ENCODE results near the gene ZNF556. TPM values are rescaled to one million over a fixed set of nuclear protein-coding genes. Genes with fewer than 3 reads are reported as not detected.
"Not testable (repeated sequence)": the region's sequence is repeated elsewhere in the genome, so short reads cannot be mapped to it uniquely, and the experiment has no call there.

The ZNF556 gene
- total RNA-seq, 2 donors from 2014 or later = not detected

DNA sequence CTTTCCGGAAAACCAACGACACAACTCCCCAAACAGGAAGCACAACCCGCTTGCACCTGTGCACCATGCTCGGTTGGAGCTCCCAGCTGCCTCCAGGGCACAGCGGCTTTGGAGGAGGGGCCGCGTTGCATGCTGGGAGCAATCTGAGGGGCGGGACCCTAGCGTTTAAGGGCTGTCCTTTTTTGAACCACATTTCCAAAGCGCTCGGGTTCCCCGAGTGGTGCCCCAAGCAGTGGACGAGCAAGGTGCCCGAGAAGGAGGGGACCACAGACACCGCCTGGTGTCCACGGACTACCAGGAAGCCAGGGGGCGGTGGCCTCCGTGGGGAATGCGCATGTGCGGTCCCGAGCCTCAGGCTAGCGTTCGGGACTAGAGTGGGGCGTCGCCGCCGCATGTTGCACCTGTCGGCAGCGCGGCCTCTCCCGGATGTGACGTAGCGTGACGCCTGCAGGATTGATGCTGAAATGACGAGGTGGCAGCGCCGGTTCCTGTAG is 21.6 kb downstream of the ZNF556 start:
- peak in 1 of 3 donors; percentile 23 for TF ChIP-seq POLR2A (IDR thresholded peaks at IDR 0.05)
- TF ChIP-seq, protein P1, sequence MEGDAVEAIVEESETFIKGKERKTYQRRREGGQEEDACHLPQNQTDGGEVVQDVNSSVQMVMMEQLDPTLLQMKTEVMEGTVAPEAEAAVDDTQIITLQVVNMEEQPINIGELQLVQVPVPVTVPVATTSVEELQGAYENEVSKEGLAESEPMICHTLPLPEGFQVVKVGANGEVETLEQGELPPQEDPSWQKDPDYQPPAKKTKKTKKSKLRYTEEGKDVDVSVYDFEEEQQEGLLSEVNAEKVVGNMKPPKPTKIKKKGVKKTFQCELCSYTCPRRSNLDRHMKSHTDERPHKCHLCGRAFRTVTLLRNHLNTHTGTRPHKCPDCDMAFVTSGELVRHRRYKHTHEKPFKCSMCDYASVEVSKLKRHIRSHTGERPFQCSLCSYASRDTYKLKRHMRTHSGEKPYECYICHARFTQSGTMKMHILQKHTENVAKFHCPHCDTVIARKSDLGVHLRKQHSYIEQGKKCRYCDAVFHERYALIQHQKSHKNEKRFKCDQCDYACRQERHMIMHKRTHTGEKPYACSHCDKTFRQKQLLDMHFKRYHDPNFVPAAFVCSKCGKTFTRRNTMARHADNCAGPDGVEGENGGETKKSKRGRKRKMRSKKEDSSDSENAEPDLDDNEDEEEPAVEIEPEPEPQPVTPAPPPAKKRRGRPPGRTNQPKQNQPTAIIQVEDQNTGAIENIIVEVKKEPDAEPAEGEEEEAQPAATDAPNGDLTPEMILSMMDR (IDR thresholded peaks at IDR 0.05) = no peak
- ATAC-seq (no peak), DNase-seq (peak in 3 of 4 donors; percentile 34 to 51 (median 44))
- intact Hi-C loops (cut with DNase I) = loop anchor here (5.0 kb wide), 1 partner anchor 274 kb away; no protein-coding TSS in a partner anchor
- Histone ChIP-seq H3K9me3 (no peaks in the 10 kb centered on the region), H3K36me3 (replicated peaks in 1 of 2; ENCODE audit: insufficient read depth in 1 of 2, low read depth in 2 of 2) (no peaks in the 10 kb centered on the region), H3K4me1 (peaks cover 2% of the 10 kb centered on the region), H3K27ac (peak overlapping the region in 1 of 4 donors; percentile 60), H3K27me3 (no peaks in the 10 kb centered on the region), H3K4me3 (no peak overlapping the region)
- 57 to 58% methylated on average over 11 to 36 of the region's 37 CpGs for WGBS, 2 donors

- ATAC-seq = not testable (repeated sequence)
- 39 to 43% methylated on average over 8 of the region's 8 CpGs for WGBS, 2 donors
Observed at GRCh38 chr19:2890531-2890930, 23.4 kb downstream of the ZNF556 start.

DNA sequence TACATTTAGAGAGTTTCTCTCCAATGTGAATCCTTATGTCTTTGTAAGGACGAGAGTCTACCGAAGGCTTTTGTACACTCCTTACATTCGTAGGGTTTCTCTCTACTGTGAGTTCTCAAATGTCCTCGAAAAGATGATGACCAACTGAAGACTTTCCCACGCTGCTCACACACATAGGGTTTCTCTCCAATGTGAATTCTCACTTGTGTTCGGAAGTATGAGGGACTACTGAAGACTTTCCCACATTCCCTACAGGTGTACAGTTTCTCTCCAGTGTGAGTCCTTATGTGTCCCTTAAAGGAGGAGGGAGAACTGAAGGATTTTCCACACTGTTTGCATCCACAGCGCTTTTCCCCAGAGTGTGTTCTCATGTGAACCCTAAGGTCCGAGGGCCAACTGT is 29.6 kb downstream of the ZNF556 start:
- Histone ChIP-seq H3K9me3 (peaks cover 0 to 4% (median 0%) of the 10 kb centered on the region in 3 donors), H3K27me3 (no peaks in the 10 kb centered on the region), H3K27ac (no peak overlapping the region), H3K36me3 (replicated peaks in 1 of 2; ENCODE audit: insufficient read depth in 1 of 2, low read depth in 2 of 2) (no peaks in the 10 kb centered on the region), H3K4me1 (peaks cover 14% of the 10 kb centered on the region), H3K4me3 (no peak overlapping the region)
- ATAC-seq (no peak), DNase-seq (no peak)
- no peak for TF ChIP-seq POLR2A (IDR thresholded peaks at IDR 0.05)
- TF ChIP-seq, protein P1 (IDR thresholded peaks at IDR 0.05) = no peak
- intact Hi-C loops (cut with DNase I) = loop anchor here (5.0 kb wide), 1 partner anchor 51 kb away; no protein-coding TSS in a partner anchor
- 68 to 71% methylated on average over 8 of the region's 8 CpGs for WGBS, 2 donors

More at GRCh38 chr19:2890531-2890930, 23.4 kb downstream of the ZNF556 start:
- DNase-seq; H3K4me1 ChIP-seq; H3K9me3 ChIP-seq; H3K4me3 ChIP-seq; H3K27ac ChIP-seq; H3K36me3 ChIP-seq (replicated peaks in 1 of 2; ENCODE audit: insufficient read depth in 1 of 2, low read depth in 2 of 2); H3K27me3 ChIP-seq; intact Hi-C loops (cut with DNase I): not testable (repeated sequence)

- no peaks in the 10 kb centered on the region for H3K27me3 ChIP-seq
- intact Hi-C loops (cut with DNase I) = no loop called here
- 0% methylated on average over 13 to 91 of the region's 100 CpGs for WGBS, 2 donors
- H3K4me3 ChIP-seq = peak within 1 kb of the TSS; percentile 31 to 49
- peak; percentile 100 for DNase-seq
- H3K4me1 ChIP-seq = peaks cover 8% of the 10 kb centered on the region
- H3K27ac ChIP-seq = peak within 1 kb of the TSS; percentile 65 to 92 (median 86)
- H3K9me3 ChIP-seq = peaks cover 0 to 4% (median 0%) of the 10 kb centered on the region in 3 donors
- no peaks in the 10 kb centered on the region for H3K36me3 ChIP-seq (replicated peaks in 1 of 2; ENCODE audit: insufficient read depth in 1 of 2, low read depth in 2 of 2)
- TF ChIP-seq, protein P1 (IDR thresholded peaks at IDR 0.05) = no peak
- peak; percentile 43 to 74 (median 74) for TF ChIP-seq POLR2A (IDR thresholded peaks at IDR 0.05)
- peak; percentile 98 for ATAC-seq
Observed at GRCh38 chr19:2900296-2901252, 33.4 kb downstream of the ZNF556 start, which contains the start of gene ZNF57. Gene ZNF57, plus strand, starts transcription at chr19:2900928. Its CDS starts 118 bp downstream, at chr19:2901046.

DNA sequence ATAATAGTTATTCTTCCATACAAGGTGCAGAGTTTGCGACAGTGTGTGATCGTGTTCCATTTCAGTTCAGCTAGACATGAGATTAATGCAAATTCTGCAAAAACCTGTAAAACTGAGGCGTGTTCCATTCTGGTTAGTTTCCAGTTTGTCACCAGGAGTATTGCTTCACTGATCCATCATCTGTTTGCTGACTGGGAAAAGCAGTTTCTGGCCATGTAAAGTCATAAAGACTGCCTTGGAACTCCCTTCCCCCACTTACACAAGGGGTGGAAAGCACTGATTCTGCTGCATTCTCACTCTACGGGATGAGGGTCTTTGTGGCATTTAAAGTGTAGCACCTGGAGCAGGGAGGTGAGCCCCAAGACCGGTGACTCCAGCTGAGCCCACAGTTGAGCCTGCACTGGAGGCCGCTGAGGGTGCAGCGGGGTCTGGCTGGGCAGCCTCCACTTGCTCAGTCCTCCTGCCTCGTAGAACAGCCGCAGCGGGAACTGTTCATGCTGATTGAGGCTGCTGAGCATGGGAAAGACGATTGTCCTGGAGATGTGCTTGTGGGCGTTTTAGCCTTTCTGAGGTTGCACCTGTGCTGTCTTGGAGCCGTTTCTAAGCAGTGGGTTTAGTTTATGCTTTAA is 35.6 kb downstream of the ZNF556 start:
- H3K4me1 ChIP-seq = peaks cover 8% of the 10 kb centered on the region
- H3K9me3 ChIP-seq = no peaks in the 10 kb centered on the region
- no peak overlapping the region for H3K27ac ChIP-seq
- DNase-seq = no peak
- no peaks in the 10 kb centered on the region for H3K27me3 ChIP-seq
- WGBS, 2 donors = 82 to 83% methylated on average over 7 to 12 of the region's 13 CpGs
- ATAC-seq = no peak
- H3K36me3 ChIP-seq (replicated peaks in 1 of 2; ENCODE audit: insufficient read depth in 1 of 2, low read depth in 2 of 2) = no peaks in the 10 kb centered on the region
- H3K4me3 ChIP-seq = no peak overlapping the region
- intact Hi-C loops (cut with DNase I) = no loop called here
- no peak for TF ChIP-seq POLR2A (IDR thresholded peaks at IDR 0.05)
- TF ChIP-seq, protein P1 (IDR thresholded peaks at IDR 0.05) = no peak

DNA sequence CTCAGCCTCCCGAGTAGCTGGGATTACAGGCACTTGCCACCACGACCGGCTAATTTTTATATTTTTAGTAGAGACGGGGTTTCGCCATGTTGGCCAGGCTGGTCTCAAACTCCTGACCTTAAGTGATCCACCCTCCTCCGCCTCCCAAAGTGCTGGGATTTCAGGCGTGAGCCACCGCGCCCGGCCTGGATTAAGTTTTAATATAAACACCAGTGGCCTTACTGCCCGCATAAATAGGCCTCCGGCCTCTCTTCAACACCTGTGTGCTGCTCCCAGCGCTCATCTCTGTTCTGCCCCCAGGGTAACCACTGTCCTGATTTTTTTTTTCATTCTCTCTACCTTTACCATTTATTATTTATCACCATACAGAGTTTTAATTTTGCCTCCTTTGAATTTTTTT is 36.2 kb downstream of the ZNF556 start:
- WGBS, 2 donors = 85 to 93% methylated on average over 13 of the region's 13 CpGs
- H3K27me3 ChIP-seq; ATAC-seq; H3K9me3 ChIP-seq; H3K4me3 ChIP-seq; H3K36me3 ChIP-seq (replicated peaks in 1 of 2; ENCODE audit: insufficient read depth in 1 of 2, low read depth in 2 of 2); intact Hi-C loops (cut with DNase I); H3K27ac ChIP-seq; DNase-seq; H3K4me1 ChIP-seq: not testable (repeated sequence)

Data from body of pancreas (tissue), 4 donors.